ENCODE data around the gene ITGA5.
A peak's percentile ranks its signal among the peaks of the same experiment; 100 is the strongest.

ITGA5 gene

GRCh38 chr12:54392485-54393206 lies 26.4 kb downstream of the ITGA5 start:
- H3K4me3 ChIP-seq (ENCODE audit: low read length), result no peak overlapping the region
- no peak for DNase-seq (ENCODE audit: low read depth, low spot score)

- DNase-seq (ENCODE audit: low read depth, low spot score), result no peak
- H3K4me3 ChIP-seq (ENCODE audit: low read length), result peak overlapping the region; percentile 33
Measured at GRCh38 chr12:54390668-54391551, 28.2 kb downstream of the ITGA5 start.

- no peak for DNase-seq (ENCODE audit: low read depth, low spot score)
- H3K4me3 ChIP-seq (ENCODE audit: low read length), result no peak overlapping the region
Measured at GRCh38 chr12:54390176-54390667, 28.8 kb downstream of the ITGA5 start.

GRCh38 chr12:54389607-54390175 lies 29.4 kb downstream of the ITGA5 start:
- no peak overlapping the region for H3K4me3 ChIP-seq (ENCODE audit: low read length)
- DNase-seq (ENCODE audit: low read depth, low spot score), result no peak

GRCh38 chr12:54389134-54389508 lies 29.9 kb downstream of the ITGA5 start:
- no peak for DNase-seq (ENCODE audit: low read depth, low spot score)
- H3K4me3 ChIP-seq (ENCODE audit: low read length), result no peak overlapping the region

- H3K4me3 ChIP-seq (ENCODE audit: low read length), result no peak overlapping the region
- peak; percentile 46 for DNase-seq (ENCODE audit: low read depth, low spot score)
Measured at GRCh38 chr12:54388237-54389133, 30.6 kb downstream of the ITGA5 start.

- no peak overlapping the region for H3K4me3 ChIP-seq (ENCODE audit: low read length)
Measured at GRCh38 chr12:54387114-54387467, 32.0 kb downstream of the ITGA5 start.

GRCh38 chr12:54386403-54387113 lies 32.5 kb downstream of the ITGA5 start:
- H3K4me3 ChIP-seq (ENCODE audit: low read length), result no peak overlapping the region
- DNase-seq (ENCODE audit: low read depth, low spot score), result no peak

More at GRCh38 chr12:54387114-54387467, 32.0 kb downstream of the ITGA5 start:
- DNase-seq (ENCODE audit: low read depth, low spot score), result no peak

GRCh38 chr12:54385251-54385914 lies 33.7 kb downstream of the ITGA5 start:
- DNase-seq (ENCODE audit: low read depth, low spot score), result no peak

GRCh38 chr12:54384591-54385041 lies 34.5 kb downstream of the ITGA5 start, which contains the start of gene ZNF385A:
TSS of gene ZNF385A (minus strand) at chr12:54384733. CDS start at chr12:54384514, 219 bp downstream.
- no peak for DNase-seq (ENCODE audit: low read depth, low spot score)
- H3K4me3 ChIP-seq (ENCODE audit: low read length), result no peak within 1 kb of the TSS

More at GRCh38 chr12:54385251-54385914, 33.7 kb downstream of the ITGA5 start:
- no peak overlapping the region for H3K4me3 ChIP-seq (ENCODE audit: low read length)

GRCh38 chr12:54383041-54383609 lies 35.9 kb downstream of the ITGA5 start:
- no peak for DNase-seq (ENCODE audit: low read depth, low spot score)
- no peak overlapping the region for H3K4me3 ChIP-seq (ENCODE audit: low read length)

GRCh38 chr12:54381136-54381535 lies 37.9 kb downstream of the ITGA5 start:
- H3K4me3 ChIP-seq (ENCODE audit: low read length), result no peak overlapping the region
- DNase-seq (ENCODE audit: low read depth, low spot score), result no peak

GRCh38 chr12:54379398-54380201 lies 39.5 kb downstream of the ITGA5 start:
- peak; percentile 69 for DNase-seq (ENCODE audit: low read depth, low spot score)
- peak overlapping the region; percentile 34 for H3K4me3 ChIP-seq (ENCODE audit: low read length)

GRCh38 chr12:54378796-54379397 lies 40.2 kb downstream of the ITGA5 start:
- no peak overlapping the region for H3K4me3 ChIP-seq (ENCODE audit: low read length)
- no peak for DNase-seq (ENCODE audit: low read depth, low spot score)

- H3K4me3 ChIP-seq (ENCODE audit: low read length), result no peak overlapping the region
- no peak for DNase-seq (ENCODE audit: low read depth, low spot score)
Measured at GRCh38 chr12:54377797-54378515, 41.1 kb downstream of the ITGA5 start.

GRCh38 chr12:54377007-54377406 lies 42.1 kb downstream of the ITGA5 start:
- no peak overlapping the region for H3K4me3 ChIP-seq (ENCODE audit: low read length)
- DNase-seq (ENCODE audit: low read depth, low spot score), result no peak
